Mesothelial cell of epicardium (in vitro differentiated cells): ENCODE measurements around the gene NUFIP2. TPM values are rescaled to one million over a fixed set of nuclear protein-coding genes. Genes with fewer than 3 reads are reported as not detected.
A peak's percentile ranks its signal among the peaks of the same experiment; 100 is the strongest.

Experiments used
- DNase-seq, 2 experiments: peaks; one replicate each; pipeline ENCODE4 v3.0.0; 2021; ENCODE audit warnings: low spot score in 2 of 2; ENCODE audit not compliant: unreplicated experiment in 2 of 2
- H3K27ac Mint-ChIP-seq: 2 replicates; pipeline ENCODE4 v1.8.0; 2021; ENCODE audit warnings: mixed read lengths
- H3K27me3 Mint-ChIP-seq: 2 replicates; pipeline ENCODE4 v1.8.0; 2021; ENCODE audit warnings: low read depth, mixed read lengths
- H3K36me3 Mint-ChIP-seq: 2 replicates; pipeline ENCODE4 v1.8.0; 2021; ENCODE audit warnings: mixed read lengths
- H3K4me1 Mint-ChIP-seq: 2 replicates; pipeline ENCODE4 v1.8.0; 2021; ENCODE audit warnings: mixed read lengths
- H3K4me3 Mint-ChIP-seq: 2 replicates; pipeline ENCODE4 v1.8.0; 2021; ENCODE audit warnings: mild to moderate bottlenecking, moderate library complexity, mixed read lengths
- H3K9me3 Mint-ChIP-seq: 2 replicates; pipeline ENCODE4 v1.8.0; 2021; ENCODE audit warnings: mixed read lengths
- CTCF ChIP-seq: fragments of 200-600 bp; sonication (generic); IDR thresholded peaks from one replicate; pipeline ENCODE4 v1.5.0; 2021; ENCODE audit warnings: antibody characterized with exemption; ENCODE audit not compliant: unreplicated experiment
- total RNA-seq: library from RNA; stranded (reverse); gene quantifications from 3 replicates; pipeline ENCODE4 v1.2.1, GENCODE V29; 2021

Gene NUFIP2
- total RNA-seq, 1 donor from 2014 or later = 59.8 TPM

GRCh38 chr17:29255926-29256522 is 37.9 kb downstream of the NUFIP2 start:
- no peaks in the 10 kb centered on the region for H3K9me3 Mint-ChIP-seq
- H3K4me1 Mint-ChIP-seq = peaks cover 10% of the 10 kb centered on the region
- H3K27me3 Mint-ChIP-seq = no peaks in the 10 kb centered on the region
- no peak for TF ChIP-seq CTCF
- H3K36me3 Mint-ChIP-seq = peaks cover 19% of the 10 kb centered on the region
- H3K27ac Mint-ChIP-seq = peak overlapping the region; percentile 74
- H3K4me3 Mint-ChIP-seq = no peak overlapping the region
- DNase-seq = no peak

GRCh38 chr17:29253037-29253436 is 40.9 kb downstream of the NUFIP2 start:
- no peak for TF ChIP-seq CTCF
- Mint-ChIP-seq H3K36me3 (peaks cover 5% of the 10 kb centered on the region), H3K27me3 (no peaks in the 10 kb centered on the region), H3K4me1 (peaks cover 10% of the 10 kb centered on the region), H3K27ac (no peak overlapping the region), H3K9me3 (no peaks in the 10 kb centered on the region), H3K4me3 (no peak overlapping the region)
- DNase-seq = no peak

GRCh38 chr17:29252101-29252791 is 41.7 kb downstream of the NUFIP2 start:
- Mint-ChIP-seq H3K27me3 (no peaks in the 10 kb centered on the region), H3K4me3 (no peak overlapping the region), H3K27ac (no peak overlapping the region), H3K4me1 (peaks cover 9% of the 10 kb centered on the region), H3K9me3 (no peaks in the 10 kb centered on the region), H3K36me3 (peaks cover 5% of the 10 kb centered on the region)
- no peak for DNase-seq
- TF ChIP-seq CTCF = peak; percentile 74

GRCh38 chr17:29251184-29251583 is 42.8 kb downstream of the NUFIP2 start:
- TF ChIP-seq CTCF = no peak
- no peak overlapping the region for H3K4me3 Mint-ChIP-seq
- H3K4me1 Mint-ChIP-seq = peaks cover 3% of the 10 kb centered on the region
- peaks cover 5% of the 10 kb centered on the region for H3K36me3 Mint-ChIP-seq
- DNase-seq = no peak
- no peaks in the 10 kb centered on the region for H3K9me3 Mint-ChIP-seq
- no peak overlapping the region for H3K27ac Mint-ChIP-seq
- no peaks in the 10 kb centered on the region for H3K27me3 Mint-ChIP-seq

GRCh38 chr17:29250666-29251065 is 43.3 kb downstream of the NUFIP2 start:
- peaks cover 5% of the 10 kb centered on the region for H3K36me3 Mint-ChIP-seq
- H3K4me1 Mint-ChIP-seq = no peaks in the 10 kb centered on the region
- H3K9me3 Mint-ChIP-seq = no peaks in the 10 kb centered on the region
- H3K27me3 Mint-ChIP-seq = no peaks in the 10 kb centered on the region
- no peak overlapping the region for H3K4me3 Mint-ChIP-seq
- DNase-seq = no peak
- no peak for TF ChIP-seq CTCF
- H3K27ac Mint-ChIP-seq = no peak overlapping the region
